ENCODE data around the gene ADAMTS1.
"Not testable (repeated sequence)": the region's sequence is repeated elsewhere in the genome, so short reads cannot be mapped to it uniquely, and the experiment has no call there.

The ADAMTS1 gene

DNA sequence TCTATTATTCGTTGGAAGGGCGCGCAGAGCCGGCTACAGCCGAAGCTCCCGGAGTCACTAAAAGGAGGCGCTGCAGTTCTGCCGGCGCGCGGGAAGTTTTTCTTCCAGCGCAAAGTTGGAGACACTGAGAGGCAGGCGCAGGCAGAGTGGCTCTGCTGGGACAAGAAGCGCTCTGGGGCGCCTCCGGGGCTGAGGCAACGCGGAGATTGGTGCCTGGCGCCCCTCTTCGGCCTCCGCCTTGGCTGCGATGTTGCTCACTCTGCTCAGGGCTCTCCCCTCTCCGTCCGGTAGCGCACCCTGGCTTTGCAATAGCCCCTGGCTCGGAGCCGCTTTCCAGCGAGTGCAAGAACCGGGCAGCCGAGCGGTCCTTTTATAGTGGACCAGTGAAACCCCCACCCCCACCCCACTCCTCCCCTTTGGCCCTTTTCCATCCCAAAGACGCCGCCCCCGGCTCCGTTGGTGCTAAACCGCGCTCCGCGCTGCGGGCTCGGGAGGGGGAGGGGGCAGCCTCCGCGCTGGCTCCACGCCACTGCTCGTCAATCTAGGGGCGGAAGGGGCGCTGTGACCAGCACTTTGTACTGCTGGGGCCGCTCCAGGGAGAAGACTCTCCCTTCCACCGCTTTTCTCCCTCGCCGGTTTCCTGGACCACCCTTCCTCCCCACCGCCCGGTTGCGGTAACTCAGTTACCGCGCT is at the start of gene ADAMTS1:
Gene ADAMTS1 (minus strand): TSS at position 344 of the 693 bp plus-strand sequence. CDS start 455 bp downstream, outside the sequence.
- no peak for DNase-seq (ENCODE audit: low read depth)

DNA sequence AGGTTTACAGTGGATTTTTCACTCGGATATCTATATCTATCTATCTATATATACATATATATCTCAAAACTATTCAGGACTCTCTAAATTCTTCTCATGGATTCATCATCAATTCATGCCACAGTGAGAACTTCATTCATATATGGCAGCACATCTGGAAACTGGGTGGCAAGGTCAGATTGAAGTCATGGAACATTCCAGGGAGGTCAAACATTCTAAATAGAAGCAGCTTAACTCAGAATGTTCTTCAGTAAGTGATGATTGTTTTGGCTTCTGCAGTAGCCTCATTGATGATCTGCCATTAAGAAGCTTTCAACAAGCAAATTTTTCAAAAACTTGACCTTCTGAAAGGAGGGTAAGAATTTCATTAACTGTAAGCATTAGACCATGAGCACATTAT is 46.9 kb upstream of the ADAMTS1 start:
- no peak for DNase-seq (ENCODE audit: low read depth)

GRCh38 chr21:26888931-26889330 is 43.7 kb upstream of the ADAMTS1 start:
- no peak for DNase-seq (ENCODE audit: low read depth)

DNA sequence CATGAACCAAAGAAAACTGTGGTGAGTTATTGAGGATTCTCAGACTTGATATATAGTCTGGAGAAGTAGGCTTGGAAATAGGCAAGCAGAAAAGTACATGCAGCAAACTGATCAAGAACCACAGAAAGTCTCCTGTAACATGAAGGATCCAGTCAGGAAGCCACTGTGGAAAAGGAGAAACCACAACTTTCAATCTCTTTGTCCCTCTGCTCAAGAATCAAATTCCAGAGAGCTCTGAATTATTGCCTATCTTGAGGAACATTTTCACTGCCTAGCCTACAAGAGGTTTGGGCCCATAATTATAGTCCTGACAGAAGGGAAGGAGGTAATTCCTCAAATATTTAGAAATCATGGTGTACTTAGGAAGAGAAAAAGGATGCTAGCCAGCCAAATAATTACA is 43.0 kb upstream of the ADAMTS1 start:
- no peak for DNase-seq (ENCODE audit: low read depth)

DNA sequence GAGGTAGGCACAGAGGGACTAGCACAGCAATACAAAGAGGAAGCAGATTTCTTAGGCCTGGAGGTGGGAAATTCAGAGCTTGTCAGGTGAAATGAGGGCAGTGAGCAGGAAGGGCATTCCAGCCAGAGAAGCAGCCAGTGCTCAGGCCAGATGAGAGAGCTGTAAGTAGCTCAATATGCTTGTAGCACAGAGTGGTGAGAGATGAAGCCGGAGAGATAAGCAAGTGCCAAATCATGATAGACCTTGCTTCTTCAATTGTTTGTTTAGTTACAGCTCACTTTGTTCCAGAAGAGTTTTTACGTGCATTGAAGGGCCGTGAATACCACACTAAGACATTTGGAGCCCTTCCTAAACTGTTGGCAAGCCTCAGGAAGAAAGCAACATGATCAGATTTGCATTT is 42.0 kb upstream of the ADAMTS1 start:
- DNase-seq (ENCODE audit: low read depth) = no peak

DNA sequence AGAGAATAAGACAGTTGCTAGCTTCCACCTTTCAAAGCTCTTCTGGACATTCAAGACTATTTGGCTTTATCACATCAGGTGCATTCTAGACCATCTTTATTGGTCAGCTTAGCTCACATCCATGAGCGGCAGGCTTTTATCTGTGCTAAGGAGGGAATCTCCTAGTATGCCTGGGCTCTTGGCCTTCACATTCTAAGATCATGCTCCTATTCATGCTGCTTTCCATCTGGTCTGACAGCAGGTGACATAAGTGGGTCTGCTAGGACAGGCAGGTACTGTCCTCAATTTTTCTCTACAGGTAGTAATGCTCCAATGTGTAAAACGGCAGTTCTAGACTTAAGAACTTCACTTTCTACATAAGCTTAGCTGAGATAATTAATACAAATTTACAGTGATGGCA is 39.2 kb upstream of the ADAMTS1 start:
- no peak for DNase-seq (ENCODE audit: low read depth)

DNA sequence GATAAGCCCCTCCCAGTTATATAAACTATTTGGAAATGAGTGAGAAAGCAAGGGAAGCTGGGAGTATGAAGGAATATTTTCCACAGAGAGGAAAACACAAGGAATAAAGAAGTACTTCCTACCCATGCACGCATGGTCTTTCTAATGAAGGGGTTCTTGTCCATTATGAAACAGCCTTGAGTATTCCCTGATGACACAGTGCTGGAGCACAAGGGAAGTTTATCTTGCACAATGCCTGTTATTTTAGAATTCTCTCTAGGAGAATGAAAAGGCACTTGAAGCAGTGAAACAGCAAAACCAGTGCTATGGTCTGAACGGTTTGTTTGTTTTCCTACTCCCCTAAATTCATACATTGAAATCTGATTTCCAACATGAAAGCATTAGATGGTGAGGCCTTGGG is 38.6 kb upstream of the ADAMTS1 start:
- no peak for DNase-seq (ENCODE audit: low read depth)

- DNase-seq (ENCODE audit: low read depth) = no peak
Observed at GRCh38 chr21:26881504-26882228, 36.5 kb upstream of the ADAMTS1 start.

DNA sequence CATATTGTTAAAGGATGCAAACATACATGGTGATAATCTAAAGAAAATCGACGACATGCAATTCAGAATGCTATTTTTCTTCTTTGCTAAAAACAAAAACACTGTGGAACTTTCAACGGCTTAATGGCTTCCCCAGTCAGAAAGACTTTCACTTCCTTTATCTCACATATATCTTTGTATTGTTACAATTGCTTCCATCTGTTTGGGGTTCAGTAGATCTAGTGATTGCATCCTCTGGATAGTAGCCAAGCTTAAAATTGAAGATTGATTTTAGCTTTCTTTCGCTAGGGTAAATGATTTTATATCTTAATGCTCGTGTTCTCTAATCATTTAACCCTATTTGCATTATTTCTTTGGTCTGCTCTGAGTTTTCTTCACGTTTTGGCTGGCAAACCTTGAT is 31.8 kb upstream of the ADAMTS1 start:
- no peak for DNase-seq (ENCODE audit: low read depth)

DNA sequence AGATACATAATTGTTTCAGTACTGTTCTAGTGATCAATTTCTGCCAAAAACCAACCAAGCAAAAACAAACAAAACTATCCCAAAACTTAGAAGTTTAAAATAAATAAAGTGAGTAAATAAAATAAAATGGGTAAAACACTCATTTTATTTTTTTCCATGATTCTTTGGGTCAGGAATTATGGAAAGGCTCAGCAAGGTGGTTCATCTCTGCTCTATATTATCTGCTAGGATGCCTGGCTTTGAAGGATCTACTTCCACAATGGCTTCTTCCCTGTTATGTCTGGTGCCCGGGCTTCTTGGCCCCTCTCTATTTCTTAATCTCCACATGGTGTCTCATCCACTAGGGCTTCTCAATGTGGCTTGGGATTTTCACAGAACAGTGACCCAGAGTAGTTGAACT is 29.1 kb upstream of the ADAMTS1 start:
- DNase-seq (ENCODE audit: low read depth) = no peak

- no peak for DNase-seq (ENCODE audit: low read depth)
Observed at GRCh38 chr21:26865857-26866256, 20.6 kb upstream of the ADAMTS1 start.

DNA sequence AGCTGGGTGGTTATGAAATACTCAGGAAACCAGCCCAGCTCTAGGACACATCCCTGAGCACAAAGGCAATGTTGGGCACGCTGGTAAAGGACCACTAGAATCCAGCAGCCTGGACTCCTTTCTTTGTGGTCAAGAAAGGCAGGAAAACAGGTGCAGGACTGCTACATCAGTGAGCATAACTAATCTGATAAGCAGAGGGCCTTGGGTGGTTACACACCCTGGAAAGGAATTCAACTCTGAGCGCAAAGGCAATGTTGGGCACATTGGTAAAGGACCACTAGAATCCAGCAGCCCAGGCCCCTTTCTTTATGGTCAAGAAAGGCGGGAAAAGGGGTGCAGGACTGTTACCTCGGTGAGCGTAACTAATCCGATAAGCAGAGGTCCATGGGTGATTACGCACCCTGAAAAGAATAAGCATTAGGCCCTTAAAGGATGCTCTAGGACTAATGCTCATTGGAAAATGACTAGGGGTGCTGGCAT is 11.7 kb upstream of the ADAMTS1 start:
- DNase-seq (ENCODE audit: low read depth) = not testable (repeated sequence)

- not testable (repeated sequence) for DNase-seq (ENCODE audit: low read depth)
Observed at GRCh38 chr21:26854695-26855094, 9.5 kb upstream of the ADAMTS1 start.

DNA sequence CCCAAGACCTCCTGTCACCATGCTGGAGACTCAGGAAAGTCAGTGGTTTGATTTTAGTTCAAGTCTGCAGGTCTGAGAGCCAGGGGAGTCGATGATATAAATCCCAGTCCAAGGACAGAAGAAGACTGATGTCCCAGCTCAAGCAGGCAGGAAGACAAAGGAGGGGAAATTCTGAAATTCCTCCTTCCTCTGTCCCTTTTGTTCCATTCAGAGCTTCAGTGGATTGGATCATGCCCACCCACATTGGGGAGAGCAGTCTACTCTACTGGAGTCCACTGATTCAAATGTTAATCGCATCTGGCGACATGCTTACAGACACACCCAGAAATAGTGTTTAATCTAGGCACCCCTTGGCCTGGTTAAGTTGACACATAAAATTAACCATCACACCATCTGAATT is 7.2 kb upstream of the ADAMTS1 start:
- DNase-seq (ENCODE audit: low read depth) = no peak

DNA sequence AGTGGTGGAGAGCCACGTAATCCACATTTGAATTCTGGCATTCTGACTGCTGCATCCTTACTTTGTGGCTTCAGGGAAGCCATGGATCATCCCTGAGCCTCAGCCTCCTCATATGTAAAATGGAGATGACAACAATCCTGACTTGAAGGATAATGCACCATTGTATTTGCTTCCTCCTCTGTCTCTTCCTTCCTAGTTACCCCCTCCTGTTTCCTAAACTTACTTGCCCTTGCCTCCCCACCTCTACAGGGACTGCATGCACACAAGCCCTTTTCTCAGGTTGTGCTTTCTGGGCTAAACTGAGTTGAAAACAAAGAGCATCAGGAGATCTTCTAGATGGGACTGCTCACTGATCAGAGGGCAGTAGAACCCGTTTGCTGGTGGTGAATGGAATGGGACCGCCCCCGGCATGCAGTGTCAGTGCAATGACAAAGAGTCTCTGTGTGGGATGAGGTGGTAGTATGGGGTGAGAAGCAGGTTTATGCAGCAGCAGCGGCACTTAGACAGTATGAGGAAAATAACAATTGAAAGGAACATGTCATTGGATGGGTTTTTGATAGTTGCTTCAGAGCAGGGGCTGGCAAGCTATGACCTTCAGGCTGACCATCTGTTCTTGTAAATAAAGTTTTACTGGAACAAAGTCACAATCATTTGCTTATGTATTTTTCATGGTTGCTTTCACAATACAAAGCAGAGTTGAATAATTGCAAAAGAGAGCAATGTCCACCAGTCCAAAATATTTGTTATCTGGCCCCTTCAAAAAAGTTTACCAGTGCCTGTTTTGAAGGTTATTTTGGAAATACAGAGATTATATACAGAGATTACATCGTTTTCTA is 6.1 kb upstream of the ADAMTS1 start:
- no peak for DNase-seq (ENCODE audit: low read depth)

- no peak for DNase-seq (ENCODE audit: low read depth)
Observed at GRCh38 chr21:26850116-26850643, 5.0 kb upstream of the ADAMTS1 start.

GRCh38 chr21:26849428-26850115 is 4.4 kb upstream of the ADAMTS1 start:
- no peak for DNase-seq (ENCODE audit: low read depth)

DNA sequence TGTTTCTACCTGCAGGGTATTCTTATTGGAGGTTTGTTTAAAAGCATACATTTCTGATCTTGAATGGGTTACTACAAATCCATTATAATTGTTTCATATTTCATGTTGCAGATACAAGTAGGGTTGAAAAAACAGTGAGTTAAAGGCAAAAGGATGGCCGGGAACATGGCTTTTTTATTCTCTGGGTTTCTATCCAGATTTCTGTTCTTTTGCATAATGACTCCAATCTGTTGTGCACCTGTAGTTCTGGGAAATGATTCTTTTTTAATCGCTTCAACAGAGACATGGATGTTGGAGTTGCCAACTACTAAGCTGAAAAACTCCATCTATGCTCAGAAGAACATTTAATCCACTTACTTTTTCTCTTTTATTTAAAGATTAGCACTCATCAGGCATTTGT is 2.7 kb upstream of the ADAMTS1 start:
- DNase-seq (ENCODE audit: low read depth) = no peak

DNA sequence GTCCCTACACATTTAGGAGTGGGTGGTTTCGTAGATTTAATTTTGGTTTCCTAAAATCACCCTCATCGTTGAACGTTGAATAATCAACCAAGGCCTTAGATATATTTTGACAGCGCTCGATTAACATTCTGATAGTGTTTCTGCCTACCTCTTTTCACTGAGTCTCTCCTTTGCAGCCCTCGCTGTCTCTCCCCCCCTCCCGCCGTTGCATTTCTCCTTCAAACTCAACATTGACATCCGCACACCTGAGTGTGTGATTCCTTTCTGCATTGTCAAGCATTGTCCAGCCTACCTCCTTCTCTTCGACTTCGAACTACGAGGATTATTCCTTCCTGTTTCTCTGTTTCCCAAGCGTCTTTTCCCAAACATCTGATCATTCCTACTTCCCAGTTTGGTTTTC is 1.8 kb upstream of the ADAMTS1 start:
- no peak for DNase-seq (ENCODE audit: low read depth)

GRCh38 chr21:26846036-26846931 is 1.1 kb upstream of the ADAMTS1 start:
- DNase-seq (ENCODE audit: low read depth) = no peak

- no peak for DNase-seq (ENCODE audit: low read depth)
Observed at GRCh38 chr21:26845759-26846035, 488 bp upstream of the ADAMTS1 start.
